Left colon (tissue), 2 donors: ENCODE measurements around the gene P2RX3. TPM values are rescaled to one million over a fixed set of nuclear protein-coding genes. Genes with fewer than 3 reads are reported as not detected.

ENCODE experiments used
- total RNA-seq, 2 donors: library from RNA; stranded (reverse); fragmentation: NEBNext Ultra II Directional; extraction: Animal tissue kit (Norgen Biotek cat#: 25700); gene quantifications; one replicate each; pipeline ENCODE4 v1.2.1, GENCODE V29; 2021
- donor health status: DM: no; HTN: no; CAD: no.
- donor health status: DM: yes; HTN: yes; CAD: no.

The P2RX3 gene
- total RNA-seq, 2 donors from 2014 or later = not detected

Other genes starting within 250 kb of the P2RX3 start
- under 1 TPM; 0.09 to 0.45 TPM for gene LRRC55, start 156.4 kb upstream of the P2RX3 start, total RNA-seq
- gene APLNR, start 101.1 kb upstream of the P2RX3 start, total RNA-seq = 1 to 10 TPM; 3.5 to 3.6 TPM
- 100 to 1,000 TPM; 135 to 191 TPM for gene TNKS1BP1, start 13.4 kb upstream of the P2RX3 start, total RNA-seq
- gene SSRP1, start 2.5 kb upstream of the P2RX3 start, total RNA-seq = 10 to 100 TPM; 56.5 to 67.8 TPM
- not detected for gene PRG3, start 42.8 kb downstream of the P2RX3 start, total RNA-seq
- under 1 TPM in 1 of 2 donors, not detected in 1; 0.22 TPM for gene PRG2, start 52.3 kb downstream of the P2RX3 start, total RNA-seq
- 1 to 10 TPM; 6.9 to 9.6 TPM for gene SLC43A3, start 88.8 kb downstream of the P2RX3 start, total RNA-seq
- under 1 TPM; 0.67 to 0.98 TPM for gene RTN4RL2, start 122.2 kb downstream of the P2RX3 start, total RNA-seq
- 1 to 10 TPM; 7.1 to 9.6 TPM for gene SLC43A1, start 177.3 kb downstream of the P2RX3 start, total RNA-seq
- 10 to 100 TPM; 28.6 to 47.4 TPM for gene TIMM10, start 192.4 kb downstream of the P2RX3 start, total RNA-seq
- gene SMTNL1, start 199.2 kb downstream of the P2RX3 start, total RNA-seq = not detected
- gene UBE2L6, start 229.3 kb downstream of the P2RX3 start, total RNA-seq = 10 to 100 TPM; 27.6 to 47.2 TPM